ENCODE data around the gene FAM114A1. TPM values are rescaled to one million over a fixed set of nuclear protein-coding genes. Genes with fewer than 3 reads are reported as not detected.

Gene FAM114A1
- total RNA-seq, 1 donor from 2014 or later: 7.4 TPM

DNA sequence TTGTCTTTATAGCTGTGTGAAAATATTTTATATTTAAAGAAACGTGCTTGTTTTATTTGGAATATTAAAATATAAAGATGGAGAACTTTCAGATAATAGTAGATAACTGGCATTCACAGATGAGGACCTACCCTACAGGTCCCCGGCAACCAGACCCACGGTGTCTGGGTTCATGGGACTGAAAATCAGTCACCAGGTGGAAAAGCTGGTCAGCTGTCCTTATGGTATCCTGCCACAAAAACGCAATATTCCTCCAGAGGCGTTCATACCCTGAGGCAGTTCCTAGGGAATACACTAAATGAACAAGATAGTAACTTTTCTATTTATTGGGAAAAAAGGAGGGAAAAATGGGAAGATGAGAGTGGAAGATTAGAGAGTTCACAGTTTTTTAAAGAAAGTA, 12.1 kb upstream of the FAM114A1 start:
- H3K4me2 ChIP-seq: no peak overlapping the region
- Mint-ChIP-seq H3K27ac (no peak overlapping the region), H3K9me3 (peaks cover under 1% of the 10 kb centered on the region)

GRCh38 chr4:38856046-38856445, 11.6 kb upstream of the FAM114A1 start:
- Histone ChIP-seq H3F3A (ENCODE audit: low read depth) (no peaks in the 10 kb centered on the region), H3K79me2 (ENCODE audit: low read depth) (no peaks in the 10 kb centered on the region), H3K9me3 (ENCODE audit: low read depth) (no peaks in the 10 kb centered on the region), H4K20me1 (ENCODE audit: low read depth) (no peaks in the 10 kb centered on the region), H3K27me3 (no peaks in the 10 kb centered on the region), H3K27ac (no peak overlapping the region), H3K4me3 (no peak overlapping the region), H3K4me2 (no peak overlapping the region), H3K4me1 (no peaks in the 10 kb centered on the region), H2AFZ (replicated peaks) (peak overlapping the region; percentile 87), H3K9ac (no peak overlapping the region), H3K36me3 (no peaks in the 10 kb centered on the region)
- Mint-ChIP-seq H3K36me3 (no peaks in the 10 kb centered on the region), H3K4me3 (no peak overlapping the region), H3K27me3 (ENCODE audit: insufficient read depth, low read depth) (peaks cover 3% of the 10 kb centered on the region), H3K27ac (no peak overlapping the region), H3K9me3 (no peaks in the 10 kb centered on the region), H3K4me1 (peaks cover 3% of the 10 kb centered on the region)
- no peak for TF ChIP-seq EZH2 (IDR thresholded peaks at IDR 0.05)
- TF ChIP-seq EZH2phosphoT487 (IDR thresholded peaks at IDR 0.05): no peak
- no peak for DNase-seq (ENCODE audit: low spot score)

More for the DNA sequence above, 12.1 kb upstream of the FAM114A1 start:
- peaks cover 3% of the 10 kb centered on the region for H3K4me1 Mint-ChIP-seq
- no peaks in the 10 kb centered on the region for H3K36me3 Mint-ChIP-seq
- Histone ChIP-seq H3K27ac (no peak overlapping the region), H4K20me1 (ENCODE audit: low read depth) (no peaks in the 10 kb centered on the region), H3K9ac (no peak overlapping the region), H3K36me3 (no peaks in the 10 kb centered on the region), H3F3A (ENCODE audit: low read depth) (no peaks in the 10 kb centered on the region), H3K9me3 (ENCODE audit: low read depth) (no peaks in the 10 kb centered on the region), H3K4me1 (no peaks in the 10 kb centered on the region), H3K4me3 (no peak overlapping the region), H3K79me2 (ENCODE audit: low read depth) (no peaks in the 10 kb centered on the region), H3K27me3 (no peaks in the 10 kb centered on the region), H2AFZ (replicated peaks) (no peak overlapping the region)
- no peak overlapping the region for H3K4me3 Mint-ChIP-seq
- TF ChIP-seq EZH2 (IDR thresholded peaks at IDR 0.05) (no peak), EZH2phosphoT487 (IDR thresholded peaks at IDR 0.05) (no peak), CTCF (IDR thresholded peaks at IDR 0.05) (no peak)
- DNase-seq (ENCODE audit: low spot score): no peak
- H3K27me3 Mint-ChIP-seq (ENCODE audit: insufficient read depth, low read depth): peaks cover 3% of the 10 kb centered on the region

- no peaks in the 10 kb centered on the region for H4K20me1 ChIP-seq (ENCODE audit: low read depth)
- DNase-seq (ENCODE audit: low spot score): peak; percentile 69
- Mint-ChIP-seq H3K4me1 (peaks cover 3% of the 10 kb centered on the region), H3K36me3 (no peaks in the 10 kb centered on the region), H3K27me3 (ENCODE audit: insufficient read depth, low read depth) (peaks cover 3% of the 10 kb centered on the region), H3K4me3 (no peak within 1 kb of the TSS), H3K27ac (no peak within 1 kb of the TSS), H3K9me3 (no peaks in the 10 kb centered on the region)
- H3K9me3 ChIP-seq (ENCODE audit: low read depth): no peaks in the 10 kb centered on the region
- no peak within 1 kb of the TSS for H3K9ac ChIP-seq
- peak within 1 kb of the TSS; percentile 87 for H2AFZ ChIP-seq (replicated peaks)
- TF ChIP-seq EZH2 (IDR thresholded peaks at IDR 0.05) (no peak), CTCF (IDR thresholded peaks at IDR 0.05) (peak; percentile 85), EZH2phosphoT487 (IDR thresholded peaks at IDR 0.05) (no peak)
- no peaks in the 10 kb centered on the region for H3K27me3 ChIP-seq
- H3K4me3 ChIP-seq: no peak within 1 kb of the TSS
- H3K79me2 ChIP-seq (ENCODE audit: low read depth): no peaks in the 10 kb centered on the region
- H3K4me2 ChIP-seq: no peak within 1 kb of the TSS
- no peaks in the 10 kb centered on the region for H3K36me3 ChIP-seq
- H3K27ac ChIP-seq: no peak within 1 kb of the TSS
- no peaks in the 10 kb centered on the region for H3K4me1 ChIP-seq
- H3F3A ChIP-seq (ENCODE audit: low read depth): no peaks in the 10 kb centered on the region
Observed at GRCh38 chr4:38856524-38857337, 10.9 kb upstream of the FAM114A1 start, which contains the start of gene TLR6. TLR6 (minus strand) TSS chr4:38856817; CDS start chr4:38829473, 27,344 bp downstream.

Data from neural progenitor cell (in vitro differentiated cells).